ENCODE results near the gene IRGC.

- TF ChIP-seq CTCF (IDR thresholded peaks at IDR 0.05 in 2 of 3, conservative IDR thresholded peaks at IDR 0.05 in 1 of 3; ENCODE audit: insufficient read depth in 2 of 3, low read depth in 1 of 3, low read length in 3 of 3), result no peak
- TF ChIP-seq JUND (IDR thresholded peaks at IDR 0.05; ENCODE audit: borderline replicate concordance, low read depth, low read length), result no peak
- TF ChIP-seq JUND (tag; IDR thresholded peaks at IDR 0.05; ENCODE audit: borderline replicate concordance, low read depth, low read length), result no peak
Measured at GRCh38 chr19:43684326-43684725, 31.6 kb upstream of the IRGC start.

All from K562 (cell line).